ENCODE results near the gene RHBDD2. TPM values are rescaled to one million over a fixed set of nuclear protein-coding genes. Genes with fewer than 3 reads are reported as not detected.
"Not testable (repeated sequence)": the region's sequence is repeated elsewhere in the genome, so short reads cannot be mapped to it uniquely, and the experiment has no call there.

RHBDD2 gene
- total RNA-seq, 1 donor: 28.7 TPM

DNA sequence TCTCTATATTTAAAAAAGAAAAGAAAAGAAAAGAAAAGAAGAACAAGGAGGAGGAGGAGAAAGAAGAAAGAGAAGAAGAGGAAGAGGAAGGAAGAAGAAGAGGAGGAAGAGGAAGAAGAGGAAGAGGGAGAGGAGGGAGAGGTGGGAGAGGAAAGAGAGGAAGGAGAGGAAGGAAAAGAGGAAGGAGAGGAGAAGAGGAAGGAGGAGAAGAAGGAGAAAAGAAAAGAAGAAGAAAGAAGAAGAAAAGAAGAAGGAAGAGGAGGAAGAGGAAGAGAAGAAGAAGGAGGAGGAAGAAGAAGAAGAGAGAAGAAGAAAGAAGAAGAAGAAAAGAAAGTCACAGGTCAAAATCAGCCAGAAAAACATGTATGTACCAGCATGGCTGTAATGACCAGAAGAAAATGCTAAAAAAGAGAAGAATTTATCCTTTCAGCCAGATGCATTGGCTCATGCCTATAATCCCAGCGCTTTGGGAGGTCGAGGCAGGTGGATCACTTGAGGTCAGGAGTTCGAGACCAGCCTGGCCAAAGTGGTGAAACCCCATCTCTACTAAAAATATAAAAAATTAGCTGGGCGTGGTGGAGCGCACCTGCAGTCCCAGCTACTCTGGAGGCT is 30.8 kb downstream of the RHBDD2 start:
- no peak for DNase-seq (ENCODE audit: low read depth)
- TF ChIP-seq, protein P1, sequence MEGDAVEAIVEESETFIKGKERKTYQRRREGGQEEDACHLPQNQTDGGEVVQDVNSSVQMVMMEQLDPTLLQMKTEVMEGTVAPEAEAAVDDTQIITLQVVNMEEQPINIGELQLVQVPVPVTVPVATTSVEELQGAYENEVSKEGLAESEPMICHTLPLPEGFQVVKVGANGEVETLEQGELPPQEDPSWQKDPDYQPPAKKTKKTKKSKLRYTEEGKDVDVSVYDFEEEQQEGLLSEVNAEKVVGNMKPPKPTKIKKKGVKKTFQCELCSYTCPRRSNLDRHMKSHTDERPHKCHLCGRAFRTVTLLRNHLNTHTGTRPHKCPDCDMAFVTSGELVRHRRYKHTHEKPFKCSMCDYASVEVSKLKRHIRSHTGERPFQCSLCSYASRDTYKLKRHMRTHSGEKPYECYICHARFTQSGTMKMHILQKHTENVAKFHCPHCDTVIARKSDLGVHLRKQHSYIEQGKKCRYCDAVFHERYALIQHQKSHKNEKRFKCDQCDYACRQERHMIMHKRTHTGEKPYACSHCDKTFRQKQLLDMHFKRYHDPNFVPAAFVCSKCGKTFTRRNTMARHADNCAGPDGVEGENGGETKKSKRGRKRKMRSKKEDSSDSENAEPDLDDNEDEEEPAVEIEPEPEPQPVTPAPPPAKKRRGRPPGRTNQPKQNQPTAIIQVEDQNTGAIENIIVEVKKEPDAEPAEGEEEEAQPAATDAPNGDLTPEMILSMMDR (IDR thresholded peaks at IDR 0.05; ENCODE audit: insufficient read depth, low read length): no peak
- no peak overlapping the region for H3K4me3 ChIP-seq (ENCODE audit: low read depth, low read length)

DNA sequence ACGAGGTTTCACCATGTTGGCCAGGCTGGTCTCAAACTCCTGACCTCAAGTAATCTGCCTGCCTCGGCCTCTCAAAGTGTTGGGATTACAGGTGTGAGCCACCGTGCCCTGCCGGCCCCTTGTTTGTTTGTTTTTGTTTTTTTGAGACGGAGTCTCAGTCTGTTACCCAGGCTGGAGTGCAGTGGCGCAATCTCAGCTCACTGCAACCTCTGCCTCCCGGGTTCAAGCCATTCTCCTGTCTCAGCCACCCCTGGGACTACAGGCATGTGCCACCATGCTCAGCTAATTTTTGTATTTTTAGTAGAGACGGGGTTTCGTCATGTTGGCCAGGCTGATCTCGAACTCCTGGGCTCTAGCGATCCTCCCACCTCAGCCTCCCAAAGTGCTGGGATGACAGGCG is 32.4 kb downstream of the RHBDD2 start:
- H3K4me3 ChIP-seq (ENCODE audit: low read depth, low read length); DNase-seq (ENCODE audit: low read depth): not testable (repeated sequence)

DNA sequence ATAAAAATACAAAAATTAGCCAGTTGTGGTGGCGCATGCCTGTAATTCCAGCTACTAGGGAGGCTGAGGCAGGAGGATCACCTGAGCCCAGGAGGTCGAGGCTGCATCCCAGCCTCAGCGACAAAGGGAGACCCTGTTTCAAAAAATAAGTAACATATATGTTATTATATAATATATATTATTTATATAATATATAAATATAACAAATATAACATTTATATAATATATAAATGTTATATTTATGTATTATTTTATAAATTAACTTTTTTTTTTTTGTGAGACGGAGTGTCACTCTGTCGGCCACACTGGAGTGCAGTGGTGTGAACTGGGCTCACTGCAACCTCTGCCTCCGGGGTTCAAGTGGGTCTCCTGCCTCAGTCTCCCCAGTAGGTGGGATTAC is 34.6 kb downstream of the RHBDD2 start:
- TF ChIP-seq, protein P1 (IDR thresholded peaks at IDR 0.05; ENCODE audit: insufficient read depth, low read length): no peak
- DNase-seq (ENCODE audit: low read depth): no peak
- H3K4me3 ChIP-seq (ENCODE audit: low read depth, low read length): no peak overlapping the region

DNA sequence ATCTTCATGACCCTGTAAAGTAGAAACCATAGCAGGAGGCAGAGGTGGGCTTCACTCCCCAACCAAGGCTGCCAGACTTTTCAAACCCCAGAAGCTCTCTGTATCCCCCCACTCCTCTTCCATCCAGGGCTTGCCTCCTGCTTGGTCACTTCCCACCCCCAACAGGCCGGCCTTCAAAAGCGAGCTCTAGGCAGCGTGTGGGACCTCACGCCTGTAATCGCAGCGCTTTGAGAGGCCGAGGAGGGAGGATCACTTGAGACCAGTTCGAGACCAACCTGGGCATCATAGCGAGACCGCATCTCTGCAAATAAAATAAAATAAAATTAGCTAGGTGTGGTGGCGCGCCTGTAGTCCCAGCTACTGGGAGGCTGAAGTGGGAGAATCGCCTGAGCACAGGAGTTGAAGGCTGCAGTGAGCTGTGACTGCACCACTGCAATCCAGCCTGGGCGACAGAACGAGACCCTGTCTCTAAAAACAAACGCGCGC is 35.4 kb downstream of the RHBDD2 start:
- peak; percentile 7 for DNase-seq (ENCODE audit: low read depth)
- TF ChIP-seq, protein P1 (IDR thresholded peaks at IDR 0.05; ENCODE audit: insufficient read depth, low read length): no peak
- peak overlapping the region; percentile 81 for H3K4me3 ChIP-seq (ENCODE audit: low read depth, low read length)

DNA sequence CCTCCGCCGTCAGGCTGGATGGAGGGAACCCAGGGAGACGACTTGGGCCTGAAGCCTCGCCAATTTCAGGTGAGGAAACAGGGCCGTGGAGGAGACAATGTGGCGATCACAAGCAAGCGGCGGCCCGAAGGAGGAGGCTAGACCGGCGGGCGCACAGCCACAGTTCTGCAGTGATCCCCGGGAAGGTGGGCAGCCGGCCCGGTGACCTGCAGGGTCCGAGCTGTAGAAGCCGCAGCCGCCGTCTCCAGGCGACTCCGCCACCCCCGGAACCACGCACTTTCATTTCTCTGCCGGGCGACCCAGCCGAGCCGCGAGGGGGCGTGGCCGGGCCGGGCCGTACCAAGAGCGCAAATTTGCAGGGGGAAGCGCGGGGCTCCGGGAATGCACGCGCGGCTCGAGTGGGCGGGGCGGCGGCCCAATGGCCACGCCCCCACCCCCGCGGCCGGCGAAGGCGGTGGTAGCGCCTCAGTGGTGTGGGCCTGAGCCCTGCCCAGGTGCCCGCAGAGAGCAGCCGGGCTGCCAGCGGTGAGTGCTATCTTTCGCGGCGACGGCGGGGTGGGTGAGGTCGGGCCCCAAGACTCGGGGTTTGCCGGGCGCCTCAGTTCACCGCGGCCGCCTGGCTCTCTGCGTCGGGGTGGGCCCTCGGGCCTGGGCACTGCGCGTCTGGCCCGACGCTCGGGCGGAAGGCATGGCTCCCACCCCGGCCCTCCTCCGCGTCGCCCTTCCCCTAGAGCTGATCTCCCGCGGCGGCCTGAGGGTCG is 36.0 kb downstream of the RHBDD2 start, which contains the start of gene POR:
Gene POR (plus strand): TSS at position 501 of the 761 bp plus-strand sequence. CDS start 38,847 bp downstream, outside the sequence.
- DNase-seq (ENCODE audit: low read depth): peak; percentile 87
- H3K4me3 ChIP-seq (ENCODE audit: low read depth, low read length): peak within 1 kb of the TSS; percentile 98
- TF ChIP-seq, protein P1 (IDR thresholded peaks at IDR 0.05; ENCODE audit: insufficient read depth, low read length): no peak

DNA sequence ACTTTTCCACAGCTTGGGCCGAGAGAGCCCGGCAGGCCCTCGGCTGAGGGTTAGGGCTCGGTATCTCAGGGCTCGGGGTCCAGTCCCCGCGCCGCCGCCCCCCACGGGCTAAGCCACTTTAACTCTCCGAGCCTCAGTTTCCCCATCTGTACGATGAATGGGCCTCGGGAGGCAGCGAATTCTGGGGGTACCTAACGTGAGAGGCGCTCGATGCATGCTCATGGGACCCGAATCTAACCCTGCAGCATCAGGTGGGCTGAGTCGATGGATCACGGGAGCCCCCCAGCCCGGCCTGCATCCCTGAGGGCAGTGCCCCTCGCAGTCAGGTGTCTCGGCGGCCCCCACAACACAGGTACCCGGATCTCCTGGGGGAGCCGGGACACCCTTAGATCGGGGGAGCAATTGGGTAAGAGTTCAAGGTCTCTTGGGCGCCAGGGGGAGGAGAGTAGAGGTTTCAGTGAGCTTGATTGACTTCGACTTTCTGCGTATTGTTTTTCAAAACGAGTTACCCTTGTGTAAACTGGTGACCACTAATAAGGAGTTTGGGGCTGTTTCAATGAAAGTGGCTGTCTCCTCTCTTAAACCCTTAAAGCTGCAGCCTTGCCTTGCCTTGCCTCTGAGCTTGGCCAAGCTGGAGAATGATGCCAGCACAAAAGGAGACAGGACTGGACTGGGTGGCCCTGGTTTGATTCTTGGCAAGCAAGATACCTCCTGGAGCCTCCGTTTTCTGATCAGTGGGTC is 36.8 kb downstream of the RHBDD2 start:
- H3K4me3 ChIP-seq (ENCODE audit: low read depth, low read length): peak overlapping the region; percentile 98
- peak; percentile 30 for DNase-seq (ENCODE audit: low read depth)
- TF ChIP-seq, protein P1 (IDR thresholded peaks at IDR 0.05; ENCODE audit: insufficient read depth, low read length): no peak

DNA sequence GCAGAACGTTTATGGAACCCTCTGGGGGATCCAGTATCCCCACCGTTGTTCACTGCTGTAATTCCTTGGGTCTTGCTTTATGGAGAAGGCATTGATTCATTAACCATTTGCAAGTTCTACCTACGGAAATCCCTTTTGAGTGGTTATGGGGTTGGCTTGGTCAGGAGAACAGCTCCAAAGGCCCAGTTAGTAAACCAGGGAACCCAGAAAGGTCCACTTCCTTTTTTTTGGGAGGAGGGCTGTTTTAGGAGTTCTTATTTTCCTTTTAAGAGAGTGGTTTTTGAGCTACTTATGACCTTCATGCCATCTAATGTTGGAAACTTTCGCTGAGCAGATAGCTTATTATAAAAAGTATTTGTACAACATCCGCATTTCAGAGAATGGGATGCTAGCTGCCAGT is 37.4 kb downstream of the RHBDD2 start:
- peak overlapping the region; percentile 98 for H3K4me3 ChIP-seq (ENCODE audit: low read depth, low read length)
- no peak for DNase-seq (ENCODE audit: low read depth)
- TF ChIP-seq, protein P1 (IDR thresholded peaks at IDR 0.05; ENCODE audit: insufficient read depth, low read length): no peak

Data from fibroblast of the aortic adventitia (primary cell).